Left ventricle myocardium inferior (tissue), 1 donor: ENCODE data around the gene SH3PXD2A. TPM values are rescaled to one million over a fixed set of nuclear protein-coding genes. Genes with fewer than 3 reads are reported as not detected.

ENCODE experiments used
- DNase-seq: peaks from one replicate; pipeline ENCODE4 v3.0.0-alpha.2; 2020
- H3K27ac ChIP-seq: fragments of 200-600 bp; replicated peaks from 2 replicates; pipeline ENCODE4 v1.8.0; 2021
- H3K27me3 ChIP-seq: fragments of 200-600 bp; 2 replicates; pipeline ENCODE4 v1.8.0; 2021; ENCODE audit warnings: low read depth
- H3K36me3 ChIP-seq: fragments of 200-600 bp; 2 replicates; pipeline ENCODE4 v1.8.0; 2021
- H3K4me1 ChIP-seq: fragments of 200-600 bp; 2 replicates; pipeline ENCODE4 v1.8.0; 2021
- H3K4me3 ChIP-seq: fragments of 200-600 bp; 2 replicates; pipeline ENCODE4 v1.8.0; 2021; ENCODE audit warnings: mild to moderate bottlenecking, moderate library complexity
- H3K9me3 ChIP-seq: fragments of 200-600 bp; replicated peaks from 2 replicates; pipeline ENCODE4 v1.8.0; 2021
- intact Hi-C: fragments of 100-400 bp; cut with micrococcal nuclease; formaldehyde crosslinking; loops from one replicate; pipeline ENCODE4 v1.11.0; 2022
- total RNA-seq: library from RNA; stranded (reverse); fragmentation: NEBNext Ultra II Directional; extraction: Animal tissue kit (Norgen Biotek cat#: 25700); gene quantifications from one replicate; pipeline ENCODE4 v1.2.1, GENCODE V29; 2021
- TF ChIP-seq, protein P1 (sequence below): fragments of 200-600 bp; IDR thresholded peaks from 2 replicates; pipeline ENCODE4 v1.8.0; 2021; ENCODE audit warnings: antibody characterized with exemption, mild to moderate bottlenecking, borderline replicate concordance
- donor health status: DM: no; HTN: yes; CAD: no; lungs with severe emphysema.

Gene SH3PXD2A
- total RNA-seq, 1 donor from 2014 or later: 34.4 TPM

DNA sequence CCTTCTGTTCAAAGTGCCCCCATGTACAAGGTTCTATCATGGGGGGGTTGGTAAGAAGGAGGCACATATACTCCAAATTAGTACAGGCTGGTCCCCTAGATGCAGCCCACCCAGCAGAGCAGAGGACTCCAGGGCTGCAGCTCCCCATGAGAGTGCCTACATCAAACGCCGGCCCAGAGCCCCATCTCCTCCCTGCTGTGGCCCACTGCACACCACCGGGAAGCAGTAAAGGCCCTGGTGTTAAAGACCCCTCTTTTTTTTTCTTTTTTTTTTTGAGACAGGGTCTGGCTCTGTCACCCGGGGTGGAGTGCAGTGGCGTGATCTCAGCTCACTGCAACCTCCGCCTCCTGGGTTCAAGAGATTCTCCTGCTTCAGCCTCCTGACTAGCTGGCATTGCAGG lies 47.4 kb downstream of the SH3PXD2A start:
- Histone ChIP-seq H3K4me3 (no peak overlapping the region), H3K4me1 (peaks cover 55% of the 10 kb centered on the region), H3K27ac (no peak overlapping the region), H3K36me3 (no peaks in the 10 kb centered on the region), H3K9me3 (no peaks in the 10 kb centered on the region), H3K27me3 (no peaks in the 10 kb centered on the region)
- no peak for DNase-seq
- TF ChIP-seq, protein P1, sequence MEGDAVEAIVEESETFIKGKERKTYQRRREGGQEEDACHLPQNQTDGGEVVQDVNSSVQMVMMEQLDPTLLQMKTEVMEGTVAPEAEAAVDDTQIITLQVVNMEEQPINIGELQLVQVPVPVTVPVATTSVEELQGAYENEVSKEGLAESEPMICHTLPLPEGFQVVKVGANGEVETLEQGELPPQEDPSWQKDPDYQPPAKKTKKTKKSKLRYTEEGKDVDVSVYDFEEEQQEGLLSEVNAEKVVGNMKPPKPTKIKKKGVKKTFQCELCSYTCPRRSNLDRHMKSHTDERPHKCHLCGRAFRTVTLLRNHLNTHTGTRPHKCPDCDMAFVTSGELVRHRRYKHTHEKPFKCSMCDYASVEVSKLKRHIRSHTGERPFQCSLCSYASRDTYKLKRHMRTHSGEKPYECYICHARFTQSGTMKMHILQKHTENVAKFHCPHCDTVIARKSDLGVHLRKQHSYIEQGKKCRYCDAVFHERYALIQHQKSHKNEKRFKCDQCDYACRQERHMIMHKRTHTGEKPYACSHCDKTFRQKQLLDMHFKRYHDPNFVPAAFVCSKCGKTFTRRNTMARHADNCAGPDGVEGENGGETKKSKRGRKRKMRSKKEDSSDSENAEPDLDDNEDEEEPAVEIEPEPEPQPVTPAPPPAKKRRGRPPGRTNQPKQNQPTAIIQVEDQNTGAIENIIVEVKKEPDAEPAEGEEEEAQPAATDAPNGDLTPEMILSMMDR: no peak
- intact Hi-C loops: no loop called here

DNA sequence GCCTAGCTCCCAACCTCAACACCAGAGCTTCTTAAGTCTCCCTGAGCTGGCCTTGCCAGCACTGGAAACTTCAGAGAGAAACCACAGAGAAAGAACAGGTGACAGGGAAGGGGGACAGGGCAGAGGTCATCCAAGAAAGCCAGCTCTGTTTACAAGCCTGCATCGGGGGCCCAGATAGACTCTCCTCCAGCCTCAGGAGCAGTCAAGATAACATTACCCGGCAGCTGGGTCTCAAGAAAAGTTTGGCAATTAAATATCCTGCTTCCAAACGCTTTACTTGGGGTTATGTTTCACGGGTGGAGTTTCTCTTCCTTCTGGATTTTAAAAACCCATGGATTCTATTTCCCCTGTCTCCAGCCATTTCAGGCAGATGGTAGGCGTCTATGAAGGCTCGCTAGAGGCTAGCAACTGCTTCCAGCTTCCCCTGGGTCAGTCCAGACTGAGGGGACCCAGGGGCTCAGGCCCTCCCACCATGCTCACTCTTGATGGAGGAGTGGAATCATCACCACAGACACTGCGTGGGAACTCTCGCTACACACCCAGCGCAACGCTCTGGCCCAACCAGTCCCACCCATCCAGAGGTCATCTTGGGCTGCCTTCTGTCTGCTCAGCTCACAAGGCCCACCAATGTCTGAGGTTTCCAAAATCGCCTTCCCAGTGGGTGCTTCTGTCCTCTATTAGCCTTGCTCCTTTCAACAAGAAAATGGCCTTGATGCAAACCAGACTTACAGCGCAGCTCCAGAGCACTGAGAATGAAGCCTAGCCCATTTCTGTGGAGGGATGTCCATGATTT lies 48.8 kb downstream of the SH3PXD2A start:
- TF ChIP-seq, protein P1: no peak
- Histone ChIP-seq H3K27me3 (no peaks in the 10 kb centered on the region), H3K27ac (peak overlapping the region; percentile 37), H3K36me3 (no peaks in the 10 kb centered on the region), H3K9me3 (no peaks in the 10 kb centered on the region), H3K4me3 (no peak overlapping the region), H3K4me1 (peaks cover 44% of the 10 kb centered on the region)
- intact Hi-C loops: no loop called here
- peak; percentile 39 for DNase-seq

DNA sequence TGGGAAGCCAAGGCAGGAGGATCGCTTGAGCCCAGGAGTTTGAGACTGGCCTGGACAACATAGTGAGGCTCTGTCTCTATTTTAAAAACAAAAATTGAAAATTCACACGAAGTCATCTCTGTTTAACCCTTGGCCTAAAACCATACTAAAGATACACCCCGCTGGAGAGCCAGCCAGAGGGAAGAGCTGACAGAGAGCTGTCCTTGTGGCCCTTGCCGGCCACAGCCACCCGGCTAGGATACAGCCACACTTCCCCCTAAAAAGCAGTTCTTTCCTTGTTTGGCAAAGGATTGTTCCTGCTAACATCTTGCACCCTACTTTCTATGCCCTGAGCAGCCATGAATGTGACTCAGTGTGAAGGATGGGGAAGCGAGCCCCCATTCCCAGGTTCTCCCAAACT lies 49.6 kb downstream of the SH3PXD2A start:
- Histone ChIP-seq H3K27ac (no peak overlapping the region), H3K9me3 (no peaks in the 10 kb centered on the region), H3K4me3 (no peak overlapping the region), H3K27me3 (no peaks in the 10 kb centered on the region), H3K36me3 (peaks cover 4% of the 10 kb centered on the region), H3K4me1 (peaks cover 37% of the 10 kb centered on the region)
- TF ChIP-seq, protein P1: no peak
- DNase-seq: no peak
- intact Hi-C loops: no loop called here

DNA sequence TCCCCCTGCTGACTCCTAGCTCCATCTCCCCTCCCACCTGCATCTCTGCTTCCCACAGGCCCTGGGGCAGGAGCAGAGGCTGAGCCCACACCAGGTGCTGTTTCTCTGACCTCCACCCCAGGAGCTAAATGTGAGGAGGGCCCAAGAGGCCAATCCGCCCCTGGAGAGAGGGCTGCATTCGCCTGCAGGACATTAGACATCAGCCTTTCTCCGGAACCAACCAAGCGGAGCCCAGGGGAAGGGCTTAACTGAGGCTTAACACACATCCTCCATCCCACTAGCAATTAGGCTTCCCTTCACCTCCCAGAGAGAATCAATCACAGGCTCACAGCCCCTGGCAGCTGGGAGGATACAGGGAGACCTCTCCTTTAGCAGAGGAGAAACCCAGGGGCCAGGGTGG lies 50.5 kb downstream of the SH3PXD2A start:
- no peak overlapping the region for H3K27ac ChIP-seq
- no peaks in the 10 kb centered on the region for H3K9me3 ChIP-seq
- DNase-seq: no peak
- no peak overlapping the region for H3K4me3 ChIP-seq
- peaks cover 37% of the 10 kb centered on the region for H3K4me1 ChIP-seq
- peaks cover 13% of the 10 kb centered on the region for H3K36me3 ChIP-seq
- TF ChIP-seq, protein P1: no peak
- H3K27me3 ChIP-seq: no peaks in the 10 kb centered on the region
- intact Hi-C loops: no loop called here

DNA sequence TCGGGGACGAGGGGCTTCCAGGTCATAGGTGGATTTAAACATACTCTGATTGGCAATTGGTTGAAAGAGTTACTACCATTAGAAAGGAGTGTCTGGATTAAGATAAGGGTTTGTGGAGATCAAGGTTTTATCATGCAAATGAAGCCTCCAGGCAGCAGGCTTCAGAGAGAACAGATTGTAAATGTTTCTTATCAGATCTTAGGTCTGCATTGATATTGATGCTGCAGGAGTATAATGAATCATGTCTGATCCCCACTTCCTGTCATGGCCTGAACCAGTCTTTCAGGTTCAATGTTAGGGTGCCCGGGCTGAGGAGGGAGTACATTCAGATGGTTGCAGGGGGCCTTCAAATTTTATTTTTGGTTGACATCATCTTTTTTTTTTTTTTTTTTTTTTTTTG lies 51.4 kb downstream of the SH3PXD2A start:
- Histone ChIP-seq H3K9me3 (no peaks in the 10 kb centered on the region), H3K4me3 (no peak overlapping the region), H3K4me1 (peaks cover 33% of the 10 kb centered on the region), H3K27ac (no peak overlapping the region), H3K36me3 (peaks cover 21% of the 10 kb centered on the region), H3K27me3 (no peaks in the 10 kb centered on the region)
- TF ChIP-seq, protein P1: no peak
- no peak for DNase-seq
- intact Hi-C loops: no loop called here
